Sigmoid colon (tissue), 7 donors: ENCODE data around the gene DOC2A. TPM values are rescaled to one million over a fixed set of nuclear protein-coding genes. Genes with fewer than 3 reads are reported as not detected.

Experiments
- DNase-seq: peaks from one replicate; pipeline ENCODE4 v3.0.0-alpha.2; 2019
- H3K27ac ChIP-seq, 4 donors: fragments of 200-600 bp; sonication (generic); one replicate each; pipeline ENCODE4 v1.5.1; 2016 to 2019; ENCODE audit warnings: mild to moderate bottlenecking in 1 of 4
- H3K27me3 ChIP-seq, 3 donors: fragments of 200-600 bp; sonication (generic); one replicate each; pipeline ENCODE4 v1.5.1; 2019; ENCODE audit warnings: mild to moderate bottlenecking in 1 of 3
- H3K36me3 ChIP-seq, 4 donors: fragments of 200-600 bp; sonication (generic); one replicate each; pipeline ENCODE4 v1.5.1; 2016 to 2019
- H3K4me1 ChIP-seq, 4 donors: fragments of 200-600 bp; sonication (generic); one replicate each; pipeline ENCODE4 v1.5.1; 2017 to 2019
- H3K4me3 ChIP-seq, 4 donors: fragments of 200-600 bp; sonication (generic); one replicate each; pipeline ENCODE4 v1.5.1; 2017 to 2019; ENCODE audit warnings: mild to moderate bottlenecking in 2 of 4, moderate library complexity in 1 of 4
- H3K9me3 ChIP-seq, 4 donors: fragments of 200-600 bp in 3 of 4; sonication (generic) in 3 of 4; one replicate each; pipeline versions ENCODE4 v1.5.1 to v1.6.1; 2013 to 2019
- CTCF ChIP-seq, 4 experiments: fragments of 450-650 bp in 3 of 4; fragments of 200-600 bp in 1 of 4; IDR thresholded peaks; one replicate each; pipeline ENCODE4 v1.5.1; 2016 to 2019; ENCODE audit warnings: antibody characterized with exemption in 4 of 4, mild to moderate bottlenecking in 3 of 4, moderate library complexity in 2 of 4
- EP300 ChIP-seq, 4 donors: sonication (generic); formaldehyde crosslinking; IDR thresholded peaks; one replicate each; pipeline ENCODE4 v1.6.1; 2017; ENCODE audit warnings: antibody characterized with exemption in 4 of 4
- POLR2A ChIP-seq, 2 donors: fragments of 450-650 bp; IDR thresholded peaks; one replicate each; pipeline ENCODE4 v1.6.1; 2016; ENCODE audit warnings: antibody characterized with exemption in 2 of 2, mild to moderate bottlenecking in 2 of 2, moderate library complexity in 2 of 2
- POLR2AphosphoS5 ChIP-seq, 4 donors: sonication (generic); formaldehyde crosslinking; IDR thresholded peaks; one replicate each; pipeline ENCODE4 v1.6.1; 2017; ENCODE audit warnings: antibody characterized with exemption in 4 of 4
- WGBS, 2 donors: extraction: QIAGEN DNeasy Blood & Tissue Kit; methylation state at CpG; one replicate each; pipeline ENCODE4 v1.1.7; 2013; 5-methylcytosine and 5-hydroxymethylcytosine counted together
- intact Hi-C: fragments of 100-400 bp; cut with DNase I; formaldehyde crosslinking; loops from one replicate; pipeline ENCODE4 v1.15.1; 2023
- polyA plus RNA-seq, 3 donors: library from polyadenylated mRNA; stranded (reverse); fragments of 200-250 nt; gene quantifications; one replicate each; pipeline ENCODE4 v1.2.3, GENCODE V29; 2013
- total RNA-seq, 4 donors: library from RNA; depleted of rRNA; stranded (reverse); fragments of >200 nt; gene quantifications; one replicate each; pipeline ENCODE4 v1.1.0, GENCODE V29; 2016
- donor health status: healthy with polysubstance abuse.
- donor health status: Bipolar disorder and iron deficiency.
- donor health status: healthy.

The DOC2A gene
- total and polyA plus RNA-seq, 7 donors: 0.36 to 4.6 (median 1.8) TPM; not detected in 2

GRCh38 chr16:29996766-29997250 is 14.0 kb downstream of the DOC2A start:
- TF ChIP-seq POLR2A (IDR thresholded peaks at IDR 0.05): no peak
- TF ChIP-seq EP300 (IDR thresholded peaks at IDR 0.05): no peak
- TF ChIP-seq POLR2AphosphoS5 (IDR thresholded peaks at IDR 0.05): no peak
- no peak for TF ChIP-seq CTCF (IDR thresholded peaks at IDR 0.05)
- Histone ChIP-seq H3K36me3 (peaks cover 0 to 60% (median 13%) of the 10 kb centered on the region in 4 donors), H3K4me3 (peak overlapping the region; percentile 74 to 96 (median 80)), H3K27ac (peak overlapping the region; percentile 95 to 98 (median 95)), H3K9me3 (no peaks in the 10 kb centered on the region), H3K27me3 (no peaks in the 10 kb centered on the region), H3K4me1 (peaks cover 0 to 34% (median 25%) of the 10 kb centered on the region in 4 donors)
- 22% methylated on average over 9 of the region's 9 CpGs for WGBS, 2 donors
- no peak for DNase-seq
- intact Hi-C loops: loop anchor here (5.0 to 10.0 kb wide), 2 partner anchors 70 to 98 kb away; partner anchors contain the start of genes KCTD13, TBX6 and YPEL3

- H3K4me1 ChIP-seq: peaks cover 0 to 34% (median 25%) of the 10 kb centered on the region in 4 donors
- WGBS, 2 donors: 0% methylated on average over 65 of the region's 65 CpGs
- H3K27me3 ChIP-seq: no peaks in the 10 kb centered on the region
- peak; percentile 99 for DNase-seq
- peak within 1 kb of the TSS; percentile 74 to 96 (median 80) for H3K4me3 ChIP-seq
- H3K27ac ChIP-seq: peak within 1 kb of the TSS; percentile 95 to 98 (median 95)
- intact Hi-C loops: loop anchor here (1.0 to 10.0 kb wide), 4 partner anchors 23 to 99 kb away; partner anchors contain the start of genes KCTD13, TAOK2, TBX6 and TMEM219
- H3K9me3 ChIP-seq: no peaks in the 10 kb centered on the region
- H3K36me3 ChIP-seq: peaks cover 0 to 61% (median 14%) of the 10 kb centered on the region in 4 donors
- TF ChIP-seq CTCF (IDR thresholded peaks at IDR 0.05): no peak
- peak; percentile 8 to 28 for TF ChIP-seq POLR2A (IDR thresholded peaks at IDR 0.05)
- TF ChIP-seq POLR2AphosphoS5 (IDR thresholded peaks at IDR 0.05): peak; percentile 62 to 82 (median 76)
- peak in 1 of 4 donors; percentile 28 for TF ChIP-seq EP300 (IDR thresholded peaks at IDR 0.05)
Observed at GRCh38 chr16:29995911-29996765, 14.7 kb downstream of the DOC2A start, which contains the start of gene INO80E. Gene INO80E, plus strand, starts transcription at chr16:29996241. Its CDS starts 70 bp downstream, at chr16:29996311.

DNA sequence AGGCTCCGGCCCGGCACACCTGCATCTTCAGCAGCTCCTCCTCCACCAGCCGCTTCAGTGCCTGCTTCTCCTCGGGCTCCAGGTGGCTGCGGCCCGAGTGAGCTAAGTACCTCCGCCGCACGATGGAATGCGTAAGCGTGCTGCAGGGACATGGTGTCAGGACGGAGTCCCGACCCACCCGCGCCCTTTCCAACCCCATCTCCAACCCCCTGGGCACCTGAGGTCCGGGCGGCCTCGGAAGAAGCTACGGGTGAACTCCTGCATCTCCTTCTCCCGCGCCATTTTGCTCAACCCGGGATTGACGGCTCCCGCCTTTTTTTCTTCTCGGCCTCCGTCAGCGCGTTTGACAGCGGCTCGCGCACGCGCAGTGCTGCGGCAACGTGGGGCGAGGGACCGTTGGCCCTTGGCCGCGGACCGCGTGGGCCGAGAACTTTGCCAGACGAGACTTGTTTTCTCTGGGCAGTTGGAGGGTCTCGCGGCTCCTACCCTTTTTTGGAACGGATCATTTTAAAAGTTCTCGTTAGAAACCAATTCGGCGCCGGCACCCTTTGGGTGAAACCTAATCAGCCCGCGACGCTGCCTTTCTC is 15.4 kb downstream of the DOC2A start, which contains the start of gene HIRIP3:
TSS of gene HIRIP3 (minus strand) at position 294 of the 587 bp plus-strand sequence. CDS start at position 282, 12 bp downstream.
- Histone ChIP-seq H3K9me3 (no peaks in the 10 kb centered on the region), H3K4me1 (peaks cover 0 to 34% (median 25%) of the 10 kb centered on the region in 4 donors), H3K27me3 (no peaks in the 10 kb centered on the region), H3K36me3 (peaks cover 0 to 61% (median 17%) of the 10 kb centered on the region in 4 donors), H3K4me3 (peak within 1 kb of the TSS; percentile 74 to 96 (median 80)), H3K27ac (peak within 1 kb of the TSS; percentile 95 to 98 (median 95))
- peak in 3 of 4 donors; percentile 67 to 86 (median 84) for TF ChIP-seq POLR2AphosphoS5 (IDR thresholded peaks at IDR 0.05)
- TF ChIP-seq POLR2A (IDR thresholded peaks at IDR 0.05): peak; percentile 11 to 38
- TF ChIP-seq EP300 (IDR thresholded peaks at IDR 0.05): no peak
- WGBS, 2 donors: 0 to 1% methylated on average over 53 of the region's 53 CpGs
- peak; percentile 94 for DNase-seq
- intact Hi-C loops: loop anchor here (1.0 to 10.0 kb wide), 4 partner anchors 22 to 99 kb away; partner anchors contain the start of genes KCTD13, TAOK2, TBX6 and TMEM219

GRCh38 chr16:29994600-29995323 is 16.1 kb downstream of the DOC2A start:
- intact Hi-C loops: loop anchor here (1.0 to 10.0 kb wide), 4 partner anchors 21 to 100 kb away; partner anchors contain the start of genes KCTD13, TAOK2, TBX6 and TMEM219
- Histone ChIP-seq H3K36me3 (peaks cover 0 to 61% (median 21%) of the 10 kb centered on the region in 4 donors), H3K27me3 (no peaks in the 10 kb centered on the region), H3K4me1 (peaks cover 0 to 34% (median 25%) of the 10 kb centered on the region in 4 donors), H3K27ac (peak overlapping the region; percentile 95 to 98 (median 95)), H3K4me3 (peak overlapping the region; percentile 74 to 96 (median 80)), H3K9me3 (no peaks in the 10 kb centered on the region)
- TF ChIP-seq POLR2AphosphoS5 (IDR thresholded peaks at IDR 0.05): no peak
- TF ChIP-seq EP300 (IDR thresholded peaks at IDR 0.05): no peak
- no peak for TF ChIP-seq CTCF (IDR thresholded peaks at IDR 0.05)
- TF ChIP-seq POLR2A (IDR thresholded peaks at IDR 0.05): no peak
- DNase-seq: no peak
- WGBS, 2 donors: 15% methylated on average over 24 of the region's 24 CpGs
